ENCODE data around the gene TAPT1. TPM values are rescaled to one million over a fixed set of nuclear protein-coding genes. Genes with fewer than 3 reads are reported as not detected.

Gene TAPT1
- polyA plus RNA-seq, 1 of the 3 experiments (the other 2 are of a cell fraction): 6.2 TPM

DNA sequence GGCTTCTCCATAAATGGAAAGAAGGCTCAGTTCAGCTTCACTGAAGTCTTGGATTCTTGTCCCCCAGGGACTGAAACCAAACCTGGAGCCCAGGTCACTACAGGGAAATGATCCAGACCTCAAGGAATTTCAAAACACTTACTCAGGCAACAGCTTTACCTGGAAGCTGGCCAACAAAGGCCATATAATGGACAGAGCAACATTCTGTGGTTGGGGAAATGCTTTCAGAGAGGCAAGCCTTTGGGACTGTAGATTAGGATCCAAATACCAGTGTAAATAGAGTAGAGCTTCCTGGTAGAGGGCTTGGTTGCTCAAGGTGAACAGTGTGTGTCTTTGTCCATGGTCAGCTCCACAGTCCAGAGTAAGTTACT, 85.4 kb downstream of the TAPT1 start:
- ChIA-PET POLR2A (no interaction called here), CTCF (interaction anchor here (0.7 kb wide), 1 partner anchor 12 kb away, joined by 3 read pairs; no protein-coding TSS in a partner anchor)
- TF ChIP-seq JUND (IDR thresholded peaks at IDR 0.05) (peak; percentile 41), RAD21 (IDR thresholded peaks at IDR 0.05; ENCODE audit: low read length) (no peak), TCF12 (IDR thresholded peaks at IDR 0.05) (peak; percentile 83), RFX5 (IDR thresholded peaks at IDR 0.05; ENCODE audit: low read length) (no peak), YY1 (IDR thresholded peaks at IDR 0.05; ENCODE audit: low read depth) (no peak), MEF2A (IDR thresholded peaks at IDR 0.05; ENCODE audit: borderline replicate concordance, low read depth) (no peak), CHD2 (IDR thresholded peaks at IDR 0.05; ENCODE audit: low read length, partially characterized antibody) (no peak), GABPA (IDR thresholded peaks at IDR 0.05; ENCODE audit: low read depth) (no peak), EZH2phosphoT487 (IDR thresholded peaks at IDR 0.05; ENCODE audit: borderline replicate concordance, low read depth) (no peak), TEAD4 (IDR thresholded peaks at IDR 0.05; ENCODE audit: borderline replicate concordance, insufficient read depth) (peak; percentile 88), NRF1 (IDR thresholded peaks at IDR 0.05; ENCODE audit: low read depth, low read length) (no peak), SMC3 (IDR thresholded peaks at IDR 0.05; ENCODE audit: low read depth, low read length) (no peak), NFIC (IDR thresholded peaks at IDR 0.05; ENCODE audit: borderline replicate concordance) (peak; percentile 94), RXRA (IDR thresholded peaks at IDR 0.05; ENCODE audit: borderline replicate concordance, low read depth) (peak; percentile 37; the same call in 1 of the 2 replicates), TAF1 (IDR thresholded peaks at IDR 0.05; ENCODE audit: borderline replicate concordance, low read depth, low read length) (no peak), MXI1 (IDR thresholded peaks at IDR 0.05; ENCODE audit: low read depth, low read length) (no peak), FOXJ3 (CRISPR knock-in tag; IDR thresholded peaks at IDR 0.05) (no peak), ELF1 (IDR thresholded peaks at IDR 0.05) (0 out of 2 replicates have a peak, but pooled peaks have one; percentile 13), GATA2 (CRISPR knock-in tag; IDR thresholded peaks at IDR 0.05) (no peak), SIN3A (IDR thresholded peaks at IDR 0.05; ENCODE audit: borderline replicate concordance, low read depth, low read length) (no peak), FOXM1 (IDR thresholded peaks at IDR 0.05; ENCODE audit: low read depth) (0 out of 2 replicates have a peak, but pooled peaks have one; percentile 51)
- TF ChIP-seq, protein P1, sequence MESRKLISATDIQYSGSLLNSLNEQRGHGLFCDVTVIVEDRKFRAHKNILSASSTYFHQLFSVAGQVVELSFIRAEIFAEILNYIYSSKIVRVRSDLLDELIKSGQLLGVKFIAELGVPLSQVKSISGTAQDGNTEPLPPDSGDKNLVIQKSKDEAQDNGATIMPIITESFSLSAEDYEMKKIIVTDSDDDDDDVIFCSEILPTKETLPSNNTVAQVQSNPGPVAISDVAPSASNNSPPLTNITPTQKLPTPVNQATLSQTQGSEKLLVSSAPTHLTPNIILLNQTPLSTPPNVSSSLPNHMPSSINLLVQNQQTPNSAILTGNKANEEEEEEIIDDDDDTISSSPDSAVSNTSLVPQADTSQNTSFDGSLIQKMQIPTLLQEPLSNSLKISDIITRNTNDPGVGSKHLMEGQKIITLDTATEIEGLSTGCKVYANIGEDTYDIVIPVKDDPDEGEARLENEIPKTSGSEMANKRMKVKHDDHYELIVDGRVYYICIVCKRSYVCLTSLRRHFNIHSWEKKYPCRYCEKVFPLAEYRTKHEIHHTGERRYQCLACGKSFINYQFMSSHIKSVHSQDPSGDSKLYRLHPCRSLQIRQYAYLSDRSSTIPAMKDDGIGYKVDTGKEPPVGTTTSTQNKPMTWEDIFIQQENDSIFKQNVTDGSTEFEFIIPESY (IDR thresholded peaks at IDR 0.05; ENCODE audit: borderline replicate concordance, low read depth): no peak
- TF ChIP-seq, protein P2, sequence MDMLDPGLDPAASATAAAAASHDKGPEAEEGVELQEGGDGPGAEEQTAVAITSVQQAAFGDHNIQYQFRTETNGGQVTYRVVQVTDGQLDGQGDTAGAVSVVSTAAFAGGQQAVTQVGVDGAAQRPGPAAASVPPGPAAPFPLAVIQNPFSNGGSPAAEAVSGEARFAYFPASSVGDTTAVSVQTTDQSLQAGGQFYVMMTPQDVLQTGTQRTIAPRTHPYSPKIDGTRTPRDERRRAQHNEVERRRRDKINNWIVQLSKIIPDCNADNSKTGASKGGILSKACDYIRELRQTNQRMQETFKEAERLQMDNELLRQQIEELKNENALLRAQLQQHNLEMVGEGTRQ (IDR thresholded peaks at IDR 0.05; ENCODE audit: borderline replicate concordance, low read depth, low read length): no peak
- TF ChIP-seq, protein P3, sequence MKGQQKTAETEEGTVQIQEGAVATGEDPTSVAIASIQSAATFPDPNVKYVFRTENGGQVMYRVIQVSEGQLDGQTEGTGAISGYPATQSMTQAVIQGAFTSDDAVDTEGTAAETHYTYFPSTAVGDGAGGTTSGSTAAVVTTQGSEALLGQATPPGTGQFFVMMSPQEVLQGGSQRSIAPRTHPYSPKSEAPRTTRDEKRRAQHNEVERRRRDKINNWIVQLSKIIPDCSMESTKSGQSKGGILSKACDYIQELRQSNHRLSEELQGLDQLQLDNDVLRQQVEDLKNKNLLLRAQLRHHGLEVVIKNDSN (IDR thresholded peaks at IDR 0.05; ENCODE audit: borderline replicate concordance, low read depth): no peak
- TF ChIP-seq, protein P4, sequence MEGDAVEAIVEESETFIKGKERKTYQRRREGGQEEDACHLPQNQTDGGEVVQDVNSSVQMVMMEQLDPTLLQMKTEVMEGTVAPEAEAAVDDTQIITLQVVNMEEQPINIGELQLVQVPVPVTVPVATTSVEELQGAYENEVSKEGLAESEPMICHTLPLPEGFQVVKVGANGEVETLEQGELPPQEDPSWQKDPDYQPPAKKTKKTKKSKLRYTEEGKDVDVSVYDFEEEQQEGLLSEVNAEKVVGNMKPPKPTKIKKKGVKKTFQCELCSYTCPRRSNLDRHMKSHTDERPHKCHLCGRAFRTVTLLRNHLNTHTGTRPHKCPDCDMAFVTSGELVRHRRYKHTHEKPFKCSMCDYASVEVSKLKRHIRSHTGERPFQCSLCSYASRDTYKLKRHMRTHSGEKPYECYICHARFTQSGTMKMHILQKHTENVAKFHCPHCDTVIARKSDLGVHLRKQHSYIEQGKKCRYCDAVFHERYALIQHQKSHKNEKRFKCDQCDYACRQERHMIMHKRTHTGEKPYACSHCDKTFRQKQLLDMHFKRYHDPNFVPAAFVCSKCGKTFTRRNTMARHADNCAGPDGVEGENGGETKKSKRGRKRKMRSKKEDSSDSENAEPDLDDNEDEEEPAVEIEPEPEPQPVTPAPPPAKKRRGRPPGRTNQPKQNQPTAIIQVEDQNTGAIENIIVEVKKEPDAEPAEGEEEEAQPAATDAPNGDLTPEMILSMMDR (IDR thresholded peaks at IDR 0.05): no peak
- TF ChIP-seq, protein P5, sequence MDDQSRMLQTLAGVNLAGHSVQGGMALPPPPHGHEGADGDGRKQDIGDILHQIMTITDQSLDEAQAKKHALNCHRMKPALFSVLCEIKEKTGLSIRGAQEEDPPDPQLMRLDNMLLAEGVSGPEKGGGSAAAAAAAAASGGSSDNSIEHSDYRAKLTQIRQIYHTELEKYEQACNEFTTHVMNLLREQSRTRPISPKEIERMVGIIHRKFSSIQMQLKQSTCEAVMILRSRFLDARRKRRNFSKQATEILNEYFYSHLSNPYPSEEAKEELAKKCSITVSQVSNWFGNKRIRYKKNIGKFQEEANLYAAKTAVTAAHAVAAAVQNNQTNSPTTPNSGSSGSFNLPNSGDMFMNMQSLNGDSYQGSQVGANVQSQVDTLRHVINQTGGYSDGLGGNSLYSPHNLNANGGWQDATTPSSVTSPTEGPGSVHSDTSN (IDR thresholded peaks at IDR 0.05): peak; percentile 51
- TF ChIP-seq, protein P6, sequence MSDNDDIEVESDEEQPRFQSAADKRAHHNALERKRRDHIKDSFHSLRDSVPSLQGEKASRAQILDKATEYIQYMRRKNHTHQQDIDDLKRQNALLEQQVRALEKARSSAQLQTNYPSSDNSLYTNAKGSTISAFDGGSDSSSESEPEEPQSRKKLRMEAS (IDR thresholded peaks at IDR 0.05; ENCODE audit: low read depth): no peak

More for the DNA sequence above, 85.4 kb downstream of the TAPT1 start:
- Histone ChIP-seq H3K4me3 (ENCODE audit: low read depth in 2 of 2, low read length in 1 of 2) (no peak overlapping the region), H3K27ac (ENCODE audit: low read depth in 2 of 2, low read length in 1 of 2) (peak overlapping the region in 1 of 2 experiments; percentile 13; a peak in 1 of 4 replicates), H3K4me1 (ENCODE audit: control insufficient read depth in 1 of 2, insufficient read depth in 2 of 2, low read depth in 1 of 2, low read length in 1 of 2) (peaks cover 0 to 4% of the 10 kb centered on the region in 2 experiments; a peak in 1 of 4 replicates), H3K9me2 (no peaks in the 10 kb centered on the region), H3K79me2 (ENCODE audit: insufficient read depth) (no peaks in the 10 kb centered on the region), H4K20me1 (ENCODE audit: insufficient read depth) (no peaks in the 10 kb centered on the region), H3K36me3 (replicated peaks in 1 of 2; ENCODE audit: control insufficient read depth in 1 of 2, insufficient read depth in 2 of 2, low read length in 1 of 2) (no peaks in the 10 kb centered on the region), H3K27me3 (ENCODE audit: insufficient read depth) (no peaks in the 10 kb centered on the region), H2AFZ (ENCODE audit: low read depth) (no peak overlapping the region), H3F3A (replicated peaks; ENCODE audit: insufficient read depth) (no peaks in the 10 kb centered on the region), H3K9me3 (no peaks in the 10 kb centered on the region), H3K4me2 (no peak overlapping the region), H3K9ac (no peak overlapping the region)
- DNase-seq: no peak
